A673 (cell line): ENCODE data around the gene ARFGAP1. TPM values are rescaled to one million over a fixed set of nuclear protein-coding genes. Genes with fewer than 3 reads are reported as not detected.

Experiments
- BruUV-seq: library from RNA; stranded (reverse); fragments of 400-500 nt; replicated peaks from 2 replicates; lab custom pipeline; 2021; lab: Mats Ljungman, UMichigan
- CTCF ChIA-PET: fragments of 300-600 bp; sonication (Branson Sonifier 250); formaldehyde crosslinking; loops from one replicate; lab custom pipeline; 2022; ENCODE audit warnings: antibody characterized with exemption; lab: Charles Lee
- POLR2A ChIA-PET: fragments of 300-600 bp; sonication (Branson Sonifier 250); formaldehyde crosslinking; loops from one replicate; lab custom pipeline; 2022; ENCODE audit warnings: antibody characterized with exemption; ENCODE audit not compliant: low non-redundant PET; lab: Charles Lee
- DNase-seq: peaks from one replicate; pipeline ENCODE4 v3.0.0-alpha.2; 2015; ENCODE audit warnings: low spot score
- H3K27ac ChIP-seq: fragments of 200-600 bp; sonication (generic); 2 replicates; pipeline ENCODE4 v1.5.1; 2016; ENCODE audit warnings: mixed run types, low read depth, mild to moderate bottlenecking, mixed read lengths, antibody characterized with exemption, low read length; ENCODE audit not compliant: poor library complexity, severe bottlenecking
- H3K27me3 ChIP-seq: fragments of 200-600 bp; sonication (generic); replicated peaks from 2 replicates; pipeline ENCODE4 v1.6.1; 2017; ENCODE audit warnings: mixed run types, low read depth, mild to moderate bottlenecking, mixed read lengths, antibody characterized with exemption, low read length; ENCODE audit not compliant: insufficient read depth, poor library complexity
- H3K36me3 ChIP-seq: fragments of 200-600 bp; sonication (generic); 2 replicates; pipeline ENCODE4 v1.6.1; 2016; ENCODE audit warnings: mixed run types, mild to moderate bottlenecking, mixed read lengths, antibody characterized with exemption, low read length; ENCODE audit not compliant: insufficient read depth, poor library complexity, severe bottlenecking
- H3K4me1 ChIP-seq: fragments of 200-600 bp; sonication (generic); 2 replicates; pipeline ENCODE4 v1.6.1; 2017; ENCODE audit warnings: mixed run types, mild to moderate bottlenecking, mixed read lengths, antibody characterized with exemption, low read length; ENCODE audit not compliant: insufficient read depth, poor library complexity, severe bottlenecking
- H3K4me3 ChIP-seq: fragments of 200-600 bp; sonication (generic); 2 replicates; pipeline ENCODE4 v1.5.1; 2016; ENCODE audit warnings: low read depth, mixed run types, mild to moderate bottlenecking, mixed read lengths, low read length; ENCODE audit not compliant: poor library complexity, severe bottlenecking
- H3K9me3 ChIP-seq: fragments of 200-600 bp; sonication (generic); 2 replicates; pipeline ENCODE4 v1.6.1; 2016; ENCODE audit warnings: mixed run types, low read depth, mild to moderate bottlenecking, mixed read lengths, antibody characterized with exemption, low read length; ENCODE audit not compliant: poor library complexity, severe bottlenecking
- CTCF ChIP-seq: fragments of 300-800, 200-600 bp; sonication (generic); conservative IDR thresholded peaks from 2 replicates; pipeline ENCODE4 v1.5.1; 2017; ENCODE audit warnings: low read depth, mild to moderate bottlenecking, antibody characterized with exemption, low read length, moderate library complexity, mixed read lengths
- EZH2 ChIP-seq: fragments of 200-600 bp; sonication (generic); IDR thresholded peaks from 2 replicates; pipeline ENCODE4 v1.6.1; 2017; ENCODE audit warnings: borderline replicate concordance, low read depth, mild to moderate bottlenecking, mixed read lengths, antibody characterized with exemption, low read length; ENCODE audit not compliant: poor library complexity, severe bottlenecking
- intact Hi-C: fragments of 100-400 bp; cut with micrococcal nuclease; formaldehyde crosslinking; loops from one replicate; pipeline ENCODE4 v1.10.0; 2022; ENCODE audit not compliant: unreplicated experiment
- total RNA-seq: library from RNA; stranded (reverse); gene quantifications from 2 replicates; pipeline ENCODE4 v1.2.3, GENCODE V29; 2021

Gene ARFGAP1
- total RNA-seq, 1 experiment from 2014 or later, result 90.4 TPM

DNA sequence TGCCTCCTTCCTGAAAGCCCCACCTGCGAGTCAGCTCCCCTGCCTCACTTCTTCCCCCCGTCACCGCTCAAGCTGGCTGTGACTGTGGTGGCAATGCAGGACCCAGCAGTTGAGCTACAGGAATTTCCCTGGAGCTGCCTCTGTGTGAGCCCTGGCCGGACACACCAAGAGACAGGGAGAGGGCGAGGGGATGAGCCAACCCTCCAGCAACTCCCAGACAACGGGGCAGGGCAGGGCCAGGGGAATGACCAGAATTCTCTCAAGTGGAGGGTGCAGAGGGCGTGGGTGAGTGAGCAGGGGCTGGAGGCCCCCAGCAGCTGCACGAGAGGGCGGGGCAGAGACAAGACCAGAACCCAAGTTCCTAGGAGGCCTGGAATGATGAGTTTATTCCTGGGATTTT, 4.9 kb upstream of the ARFGAP1 start:
- ChIA-PET POLR2A (no interaction called here), CTCF (interaction anchor here (0.6 kb wide), 1 partner anchor 80 kb away, joined by 3 read pairs; no protein-coding TSS in a partner anchor)
- Histone ChIP-seq H3K36me3 (no peaks in the 10 kb centered on the region), H3K27me3 (peaks cover 49% of the 10 kb centered on the region), H3K4me3 (no peak overlapping the region), H3K9me3 (no peaks in the 10 kb centered on the region), H3K4me1 (no peaks in the 10 kb centered on the region), H3K27ac (no peak overlapping the region)
- TF ChIP-seq CTCF (no peak), EZH2 (no peak)
- intact Hi-C loops, result no loop called here
- BruUV-seq, result no TSS peak
- no peak for DNase-seq

DNA sequence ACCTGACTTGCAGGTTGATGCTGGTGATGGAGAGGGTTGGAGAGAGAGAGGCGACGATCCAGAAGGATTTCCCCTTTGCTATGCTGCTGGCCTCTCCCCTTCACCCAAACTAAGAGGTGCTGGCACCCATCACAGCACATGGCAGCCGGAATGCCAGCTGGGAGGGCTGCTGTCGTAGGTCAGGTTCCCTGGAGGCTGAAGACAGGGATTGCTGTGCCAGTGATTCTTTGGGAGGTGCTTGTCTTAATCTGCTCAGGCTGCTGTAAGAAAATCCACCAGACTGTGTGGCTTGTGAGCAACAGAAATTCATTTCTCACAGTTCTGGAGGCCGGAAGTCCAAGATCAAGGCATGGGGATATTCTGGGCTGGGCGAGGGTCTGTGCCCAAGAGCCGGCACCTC, 4.4 kb upstream of the ARFGAP1 start:
- Histone ChIP-seq H3K27me3 (peaks cover 49% of the 10 kb centered on the region), H3K4me3 (no peak overlapping the region), H3K36me3 (no peaks in the 10 kb centered on the region), H3K9me3 (no peaks in the 10 kb centered on the region), H3K4me1 (no peaks in the 10 kb centered on the region), H3K27ac (no peak overlapping the region)
- CTCF ChIA-PET, result interaction anchor here (0.6 kb wide), 1 partner anchor 80 kb away, joined by 3 read pairs; no protein-coding TSS in a partner anchor
- TF ChIP-seq CTCF (no peak), EZH2 (no peak)
- BruUV-seq, result no TSS peak
- DNase-seq, result no peak
- POLR2A ChIA-PET, result no interaction called here
- intact Hi-C loops, result no loop called here

GRCh38 chr20:63268671-63269439, 3.8 kb upstream of the ARFGAP1 start:
- ChIA-PET CTCF (no interaction called here), POLR2A (no interaction called here)
- Histone ChIP-seq H3K9me3 (no peaks in the 10 kb centered on the region), H3K4me3 (no peak overlapping the region), H3K27ac (no peak overlapping the region), H3K27me3 (peaks cover 47% of the 10 kb centered on the region), H3K36me3 (no peaks in the 10 kb centered on the region), H3K4me1 (peaks cover 4% of the 10 kb centered on the region)
- TF ChIP-seq CTCF (no peak), EZH2 (no peak)
- DNase-seq, result no peak
- intact Hi-C loops, result no loop called here
- BruUV-seq, result no TSS peak
